ENCODE results near the gene BNC2. TPM values are rescaled to one million over a fixed set of nuclear protein-coding genes. Genes with fewer than 3 reads are reported as not detected.

BNC2 gene
- total RNA-seq, 4 donors from 2014 or later, result 20.5 to 55.4 (median 26.2) TPM

DNA sequence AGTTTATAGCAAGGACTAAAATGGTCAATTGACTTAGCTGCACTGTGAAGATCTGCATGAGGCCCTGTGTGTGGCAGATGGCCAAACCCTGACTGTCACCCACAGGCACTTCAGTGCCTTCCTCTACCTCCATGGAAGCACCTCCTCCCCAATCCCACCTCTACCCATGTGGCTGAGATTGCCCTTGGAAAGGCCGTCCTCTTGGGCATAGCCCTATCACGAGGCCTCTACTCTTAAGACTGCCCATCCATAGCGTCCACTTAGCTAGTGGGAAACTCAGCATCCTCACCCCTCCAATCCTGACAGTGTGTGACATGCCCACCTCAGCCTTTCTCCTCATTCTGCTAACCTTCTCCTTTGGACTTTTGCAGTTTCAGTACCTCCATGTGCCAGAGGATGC, 510.2 kb downstream of the BNC2 start:
- no peaks in the 10 kb centered on the region for H3K27me3 ChIP-seq
- intact Hi-C loops (cut with DNase I; ENCODE audit: low total_unique reads) (no loop called here), in situ Hi-C loops (cut with MboI; ENCODE audit: low pct_ligation_motif_present in 1 of 4, low pct_unique_long_range_greater_than_20kb in 1 of 4, low sequenced_read_pairs in 3 of 4) (no loop called here)
- H3K4me3 ChIP-seq, result no peak overlapping the region
- H3K36me3 ChIP-seq, result no peaks in the 10 kb centered on the region
- DNase-seq, result no peak
- no peaks in the 10 kb centered on the region for H3K4me1 ChIP-seq
- TF ChIP-seq EP300 (IDR thresholded peaks at IDR 0.05; ENCODE audit: low read depth) (no peak), POLR2A (IDR thresholded peaks at IDR 0.05) (no peak), POLR2AphosphoS5 (IDR thresholded peaks at IDR 0.05) (no peak)
- TF ChIP-seq, protein P1, sequence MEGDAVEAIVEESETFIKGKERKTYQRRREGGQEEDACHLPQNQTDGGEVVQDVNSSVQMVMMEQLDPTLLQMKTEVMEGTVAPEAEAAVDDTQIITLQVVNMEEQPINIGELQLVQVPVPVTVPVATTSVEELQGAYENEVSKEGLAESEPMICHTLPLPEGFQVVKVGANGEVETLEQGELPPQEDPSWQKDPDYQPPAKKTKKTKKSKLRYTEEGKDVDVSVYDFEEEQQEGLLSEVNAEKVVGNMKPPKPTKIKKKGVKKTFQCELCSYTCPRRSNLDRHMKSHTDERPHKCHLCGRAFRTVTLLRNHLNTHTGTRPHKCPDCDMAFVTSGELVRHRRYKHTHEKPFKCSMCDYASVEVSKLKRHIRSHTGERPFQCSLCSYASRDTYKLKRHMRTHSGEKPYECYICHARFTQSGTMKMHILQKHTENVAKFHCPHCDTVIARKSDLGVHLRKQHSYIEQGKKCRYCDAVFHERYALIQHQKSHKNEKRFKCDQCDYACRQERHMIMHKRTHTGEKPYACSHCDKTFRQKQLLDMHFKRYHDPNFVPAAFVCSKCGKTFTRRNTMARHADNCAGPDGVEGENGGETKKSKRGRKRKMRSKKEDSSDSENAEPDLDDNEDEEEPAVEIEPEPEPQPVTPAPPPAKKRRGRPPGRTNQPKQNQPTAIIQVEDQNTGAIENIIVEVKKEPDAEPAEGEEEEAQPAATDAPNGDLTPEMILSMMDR (IDR thresholded peaks at IDR 0.05), result no peak
- H3K9me3 ChIP-seq, result no peaks in the 10 kb centered on the region
- H3K27ac ChIP-seq, result no peak overlapping the region
- 77% methylated on average over 3 of the region's 3 CpGs; no CpG with 5 or more reads in 1 of the 2 donors for WGBS, 2 donors (ENCODE audit: low coverage in 1 of 2)

Small RNAs within 50 kb of the gene (small RNA-seq; reads per million reads assigned to genes)
- gene LSM1P1, result 0 reads per million in 4 donors
